Trophoblast cell (in vitro differentiated cells and primary cell): ENCODE results near the gene PRKAR1A.
A peak's percentile ranks its signal among the peaks of the same experiment; 100 is the strongest.
"Not testable (repeated sequence)": the region's sequence is repeated elsewhere in the genome, so short reads cannot be mapped to it uniquely, and the experiment has no call there.

Experiments used
- DNase-seq, 2 donors: peaks; one replicate each; pipeline ENCODE4 v3.0.0-alpha.2; 2016
- H2AFZ ChIP-seq: 2 replicates; pipeline ENCODE4 v1.6.1; 2013; ENCODE audit warnings: low read length, moderate library complexity, mild to moderate bottlenecking; ENCODE audit not compliant: insufficient read depth, poor library complexity
- H2AK5ac ChIP-seq: 2 replicates; pipeline ENCODE4 v1.6.1; 2013; ENCODE audit warnings: mild to moderate bottlenecking, low read length
- H2BK120ac ChIP-seq: 2 replicates; pipeline ENCODE4 v1.6.1; 2013; ENCODE audit warnings: low read length, mild to moderate bottlenecking, moderate library complexity; ENCODE audit not compliant: insufficient read depth, poor library complexity
- H2BK12ac ChIP-seq: 2 replicates; pipeline ENCODE4 v1.6.1; 2013; ENCODE audit warnings: mild to moderate bottlenecking, low read length, moderate library complexity
- H2BK5ac ChIP-seq: 2 replicates; pipeline ENCODE4 v1.6.1; 2013; ENCODE audit warnings: low read length, low read depth, moderate library complexity, mild to moderate bottlenecking; ENCODE audit not compliant: poor library complexity
- H3K14ac ChIP-seq: 2 replicates; pipeline ENCODE4 v1.6.1; 2013; ENCODE audit warnings: mild to moderate bottlenecking, low read length
- H3K18ac ChIP-seq: 2 replicates; pipeline ENCODE4 v1.6.1; 2013; ENCODE audit warnings: mild to moderate bottlenecking, low read length
- H3K23ac ChIP-seq: 2 replicates; pipeline ENCODE4 v1.6.1; 2013; ENCODE audit warnings: low read length
- H3K27ac ChIP-seq: 2 replicates; pipeline ENCODE4 v1.5.1; 2013; ENCODE audit warnings: low read depth, mild to moderate bottlenecking, inconsistent platforms, low read length, moderate library complexity
- H3K27me3 ChIP-seq: 2 replicates; pipeline ENCODE4 v1.6.1; 2013; ENCODE audit warnings: inconsistent platforms, mild to moderate bottlenecking, low read length, moderate library complexity; ENCODE audit not compliant: insufficient read depth
- H3K36me3 ChIP-seq, 2 experiments: 1 replicate in 1 of 2; 2 replicates in 1 of 2; pipeline ENCODE4 v1.6.1; 2013; ENCODE audit warnings: low read length in 2 of 2, mild to moderate bottlenecking in 2 of 2, moderate library complexity in 1 of 2; ENCODE audit not compliant: insufficient read depth in 2 of 2, control insufficient read depth in 1 of 2
- H3K4ac ChIP-seq: 2 replicates; pipeline ENCODE4 v1.6.1; 2013; ENCODE audit warnings: low read depth, mild to moderate bottlenecking, low read length, moderate library complexity
- H3K4me1 ChIP-seq, 2 experiments: 1 replicate in 1 of 2; 2 replicates in 1 of 2; pipeline ENCODE4 v1.6.1; 2013; ENCODE audit warnings: low read length in 2 of 2, mild to moderate bottlenecking in 2 of 2, moderate library complexity in 1 of 2; ENCODE audit not compliant: insufficient read depth in 2 of 2, control insufficient read depth in 1 of 2
- H3K4me2 ChIP-seq: 2 replicates; pipeline ENCODE4 v1.6.1; 2013; ENCODE audit warnings: inconsistent platforms, mild to moderate bottlenecking, low read length, moderate library complexity
- H3K4me3 ChIP-seq: 2 replicates; pipeline ENCODE4 v1.5.1; 2013; ENCODE audit warnings: mild to moderate bottlenecking, low read depth, low read length, inconsistent platforms
- H3K79me1 ChIP-seq: one replicate; pipeline ENCODE4 v1.6.1; 2013; ENCODE audit warnings: low read length
- H3K79me2 ChIP-seq: 2 replicates; pipeline ENCODE4 v1.6.1; 2013; ENCODE audit warnings: low read length, mild to moderate bottlenecking; ENCODE audit not compliant: control insufficient read depth, insufficient read depth, poor library complexity
- H3K9ac ChIP-seq: 2 replicates; pipeline ENCODE4 v1.6.1; 2013; ENCODE audit warnings: mild to moderate bottlenecking, low read length
- H3K9me3 ChIP-seq: 2 replicates; pipeline ENCODE4 v1.6.1; 2013; ENCODE audit warnings: low read depth, mild to moderate bottlenecking, control low read depth, inconsistent platforms, low read length; ENCODE audit not compliant: insufficient read depth
- H4K12ac ChIP-seq: 2 replicates; pipeline ENCODE4 v1.6.1; 2013; ENCODE audit warnings: low read depth, mild to moderate bottlenecking, low read length, moderate library complexity
- H4K8ac ChIP-seq: 2 replicates; pipeline ENCODE4 v1.6.1; 2013; ENCODE audit warnings: low read depth, mild to moderate bottlenecking, low read length, moderate library complexity
- H4K91ac ChIP-seq: one replicate; pipeline ENCODE4 v1.6.1; 2013; ENCODE audit warnings: low read depth, mild to moderate bottlenecking, low read length, moderate library complexity
- WGBS: extraction: QIAGEN DNeasy Blood & Tissue Kit; methylation state at CpG from one replicate; pipeline ENCODE4 v1.1.7; 2013; ENCODE audit warnings: missing lambda C conversion rate; ENCODE audit not compliant: insufficient read length, insufficient coverage; ENCODE audit errors: extremely low coverage; 5-methylcytosine and 5-hydroxymethylcytosine counted together

The PRKAR1A gene

DNA sequence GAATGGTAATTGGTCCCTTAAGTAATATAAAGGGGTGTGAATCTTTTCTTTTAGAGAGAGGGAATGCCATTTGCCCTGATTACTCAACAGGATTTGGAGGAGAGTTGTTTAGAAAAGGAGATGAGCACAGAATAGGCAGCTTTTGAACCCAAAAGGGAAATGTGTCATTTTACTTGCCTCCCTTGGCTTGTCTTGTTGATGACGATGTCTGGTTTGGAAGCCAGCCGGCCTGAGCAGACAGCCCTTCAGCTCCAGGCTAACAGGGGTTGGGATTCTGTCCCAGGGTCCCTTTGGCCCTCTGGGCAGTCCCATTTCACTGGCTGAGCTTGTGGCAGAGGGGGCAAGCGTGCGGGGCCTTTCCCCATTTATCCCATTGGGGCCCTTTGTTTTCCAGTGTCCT is 22.3 kb upstream of the PRKAR1A start:
- H3K4ac ChIP-seq: no peak overlapping the region
- H3K36me3 ChIP-seq: no peaks in the 10 kb centered on the region
- H3K27me3 ChIP-seq: no peaks in the 10 kb centered on the region
- no peak overlapping the region for H4K8ac ChIP-seq
- no peak overlapping the region for H4K91ac ChIP-seq
- no peak overlapping the region for H2BK120ac ChIP-seq
- no peaks in the 10 kb centered on the region for H3K79me2 ChIP-seq
- no peak overlapping the region for H3K4me3 ChIP-seq
- no peak overlapping the region for H2BK5ac ChIP-seq
- H3K27ac ChIP-seq: no peak overlapping the region
- no peaks in the 10 kb centered on the region for H3K9me3 ChIP-seq
- no peak overlapping the region for H4K12ac ChIP-seq
- no peak overlapping the region for H3K9ac ChIP-seq
- H3K4me1 ChIP-seq: no peaks in the 10 kb centered on the region
- H2AK5ac ChIP-seq: no peak overlapping the region
- no peak overlapping the region for H2BK12ac ChIP-seq
- H3K79me1 ChIP-seq: no peaks in the 10 kb centered on the region
- WGBS: no CpG with 5 or more reads among the region's 4 CpGs
- H3K14ac ChIP-seq: no peak overlapping the region
- no peak overlapping the region for H2AFZ ChIP-seq
- DNase-seq: no peak
- H3K18ac ChIP-seq: no peak overlapping the region
- no peak overlapping the region for H3K23ac ChIP-seq
- no peak overlapping the region for H3K4me2 ChIP-seq

DNA sequence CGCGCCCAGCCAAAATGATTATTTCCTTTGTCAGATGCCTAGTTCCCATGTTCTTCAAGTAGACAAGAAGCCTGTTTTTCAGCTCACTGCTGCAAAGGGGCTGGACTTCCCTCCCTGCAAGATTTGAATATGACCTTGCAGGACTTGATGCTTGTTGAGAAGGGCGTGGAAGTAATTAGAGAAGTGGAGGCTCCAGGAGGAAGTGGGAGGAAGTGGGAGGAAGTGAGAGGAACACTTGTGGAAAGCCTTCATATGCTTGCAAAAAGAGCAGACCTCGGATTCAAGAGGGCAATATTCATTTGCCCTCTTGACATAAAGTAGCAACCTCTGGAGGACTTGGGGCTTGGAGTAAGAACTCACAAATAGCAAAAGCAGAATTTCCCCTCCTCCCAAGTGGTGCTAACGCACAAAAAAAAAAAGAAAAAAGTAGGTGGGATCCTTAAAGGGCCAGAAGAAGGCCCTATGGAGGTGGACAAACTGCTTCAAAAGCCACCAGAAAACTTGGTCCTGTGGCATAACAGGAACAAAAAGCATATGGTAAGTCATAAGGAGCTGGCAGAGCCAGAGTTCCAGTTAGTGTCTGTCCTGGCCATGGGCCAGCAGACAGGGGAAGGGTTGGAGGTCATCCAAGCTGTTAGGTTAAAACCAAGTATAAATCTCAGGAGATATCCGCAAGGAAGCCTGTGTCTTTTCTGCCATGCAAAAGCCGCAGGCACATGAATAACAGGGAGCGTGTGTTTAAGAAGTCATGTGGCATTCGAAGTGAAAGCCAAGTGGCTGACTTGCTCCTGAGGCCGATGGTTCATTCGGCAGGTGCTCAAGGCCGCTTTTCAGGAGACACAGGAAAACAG is 20.6 kb upstream of the PRKAR1A start:
- Histone ChIP-seq H2BK12ac (no peak overlapping the region), H2AK5ac (no peak overlapping the region)

DNA sequence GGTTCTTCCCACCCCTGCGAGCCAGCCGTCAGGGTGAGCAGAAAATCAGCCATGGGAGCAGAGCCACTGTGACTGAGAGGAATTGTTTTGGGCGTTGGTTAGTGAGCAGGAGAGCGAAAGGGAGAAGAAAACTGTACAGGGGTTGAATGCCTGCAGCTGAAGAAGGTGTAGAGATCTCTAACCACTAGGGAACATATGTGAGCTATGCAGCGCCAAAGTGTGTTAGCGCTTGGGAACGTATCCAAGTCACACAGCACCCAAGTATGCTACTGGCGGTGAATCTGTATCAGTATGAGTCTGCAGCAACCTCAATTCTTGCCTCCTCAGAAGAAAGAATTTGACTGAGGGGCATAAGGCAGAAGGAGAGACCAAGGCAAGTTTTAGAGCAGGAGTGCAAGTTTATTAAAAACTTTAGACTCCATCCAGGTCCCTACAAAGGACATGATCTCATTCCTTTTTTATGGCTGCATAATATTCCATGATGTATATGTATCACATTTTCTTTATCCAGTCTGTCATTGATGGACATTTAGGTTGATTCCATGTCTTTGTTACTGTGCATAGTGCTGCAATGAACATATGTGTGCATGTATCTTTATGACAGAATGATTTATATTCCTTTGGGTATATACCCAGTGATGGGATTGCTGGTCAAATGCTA is 19.7 kb upstream of the PRKAR1A start:
- H3K9me3 ChIP-seq, H2BK5ac ChIP-seq, H3K4me3 ChIP-seq, H2AFZ ChIP-seq, H2BK120ac ChIP-seq, H3K4ac ChIP-seq, H3K27ac ChIP-seq, DNase-seq, H3K14ac ChIP-seq, H4K91ac ChIP-seq, H3K9ac ChIP-seq, H3K4me1 ChIP-seq, H2AK5ac ChIP-seq, H4K8ac ChIP-seq, H4K12ac ChIP-seq, H3K18ac ChIP-seq, H3K36me3 ChIP-seq, H3K27me3 ChIP-seq, H2BK12ac ChIP-seq, H3K79me2 ChIP-seq, H3K4me2 ChIP-seq, H3K79me1 ChIP-seq: not testable (repeated sequence)
- no CpG with 5 or more reads among the region's 8 CpGs for WGBS
- H3K23ac ChIP-seq: peak overlapping the region; percentile 30

More for the DNA sequence above, 20.6 kb upstream of the PRKAR1A start:
- no peak overlapping the region for H3K18ac ChIP-seq
- no peak overlapping the region for H3K4me3 ChIP-seq
- no peaks in the 10 kb centered on the region for H3K36me3 ChIP-seq
- H2BK5ac ChIP-seq: no peak overlapping the region
- no peak overlapping the region for H4K8ac ChIP-seq
- no peaks in the 10 kb centered on the region for H3K79me1 ChIP-seq
- H3K4ac ChIP-seq: no peak overlapping the region
- H3K9me3 ChIP-seq: no peaks in the 10 kb centered on the region
- no peak for DNase-seq
- H4K12ac ChIP-seq: no peak overlapping the region
- H4K91ac ChIP-seq: no peak overlapping the region
- no peak overlapping the region for H2AFZ ChIP-seq
- WGBS: no CpG with 5 or more reads among the region's 12 CpGs
- no peaks in the 10 kb centered on the region for H3K79me2 ChIP-seq
- H3K27ac ChIP-seq: no peak overlapping the region
- H3K27me3 ChIP-seq: no peaks in the 10 kb centered on the region
- no peak overlapping the region for H3K9ac ChIP-seq
- H3K4me2 ChIP-seq: no peak overlapping the region
- no peak overlapping the region for H3K23ac ChIP-seq
- H3K4me1 ChIP-seq: no peaks in the 10 kb centered on the region
- H3K14ac ChIP-seq: no peak overlapping the region
- H2BK120ac ChIP-seq: no peak overlapping the region

DNA sequence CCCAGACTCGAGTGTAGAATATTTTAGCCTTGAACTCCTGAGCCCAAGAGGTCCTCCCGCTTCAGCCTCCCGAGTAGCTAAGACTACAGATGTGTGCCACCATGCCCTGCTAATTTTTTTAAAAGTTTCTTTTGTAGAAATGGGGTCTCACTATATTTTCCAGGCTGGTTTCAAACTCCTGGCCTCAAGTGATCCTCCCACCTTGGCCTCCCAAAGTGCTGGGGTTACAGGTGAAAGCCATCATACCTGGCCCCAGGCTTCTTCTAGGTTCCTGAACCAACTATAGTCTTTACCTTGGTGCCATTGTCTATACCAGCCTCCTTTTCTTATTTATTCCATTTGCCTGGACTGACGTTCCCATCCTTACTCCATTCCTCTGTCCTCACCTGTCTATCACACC is 17.1 kb upstream of the PRKAR1A start:
- Histone ChIP-seq H3K27ac (no peak overlapping the region), H2AFZ (no peak overlapping the region), H2BK5ac (no peak overlapping the region), H3K4me3 (no peak overlapping the region), H4K12ac (no peak overlapping the region), H3K4me1 (no peaks in the 10 kb centered on the region), H3K36me3 (no peaks in the 10 kb centered on the region), H3K23ac (no peak overlapping the region), H4K8ac (no peak overlapping the region), H3K9me3 (peaks cover 2% of the 10 kb centered on the region), H2BK120ac (no peak overlapping the region), H3K79me1 (no peaks in the 10 kb centered on the region), H3K27me3 (no peaks in the 10 kb centered on the region), H3K4ac (no peak overlapping the region), H3K14ac (no peak overlapping the region), H4K91ac (no peak overlapping the region), H3K4me2 (no peak overlapping the region), H3K18ac (no peak overlapping the region), H2AK5ac (no peak overlapping the region), H2BK12ac (no peak overlapping the region), H3K79me2 (no peaks in the 10 kb centered on the region), H3K9ac (no peak overlapping the region)
- no CpG with 5 or more reads among the region's 4 CpGs for WGBS
- DNase-seq: no peak
